OCI-LY7 (cell line): ENCODE results near the gene CTNNBIP1. TPM values are rescaled to one million over a fixed set of nuclear protein-coding genes. Genes with fewer than 3 reads are reported as not detected.
A peak's percentile ranks its signal among the peaks of the same experiment; 100 is the strongest.

Source experiments
- BruUV-seq: library from RNA; stranded (reverse); fragments of 400-500 nt; replicated peaks from 2 replicates; lab custom pipeline; 2021; lab: Mats Ljungman, UMichigan
- CTCF ChIA-PET: fragments of 300-600 bp; sonication (Branson Sonifier 250); formaldehyde crosslinking; loops from one replicate; lab custom pipeline; 2022; ENCODE audit warnings: antibody characterized with exemption; ENCODE audit not compliant: unreplicated experiment; lab: Charles Lee
- POLR2A ChIA-PET: fragments of 300-600 bp; sonication (Branson Sonifier 250); formaldehyde crosslinking; loops from one replicate; lab custom pipeline; 2022; ENCODE audit warnings: antibody characterized with exemption; lab: Charles Lee
- DNase-seq: peaks from one replicate; pipeline ENCODE4 v3.0.0-alpha.2; 2015; ENCODE audit warnings: low spot score
- H2AFZ ChIP-seq: fragments of 200-600 bp; sonication (generic), shearing (Covaris generic); 2 replicates; pipeline ENCODE4 v1.6.1; 2014; ENCODE audit warnings: mild to moderate bottlenecking, antibody characterized with exemption, low read length, moderate library complexity
- H3K27ac ChIP-seq: fragments of 200-600 bp; sonication (generic); 2 replicates; pipeline ENCODE4 v1.5.1; 2014; ENCODE audit warnings: mixed run types, low read depth, mild to moderate bottlenecking, moderate library complexity, low read length, inconsistent platforms; ENCODE audit not compliant: poor library complexity, severe bottlenecking
- H3K36me3 ChIP-seq: fragments of 200-600 bp; sonication (generic); 2 replicates; pipeline ENCODE4 v1.6.1; 2014; ENCODE audit warnings: mild to moderate bottlenecking, antibody characterized with exemption, low read length, moderate library complexity, mixed read lengths; ENCODE audit not compliant: insufficient read depth
- H3K4me1 ChIP-seq: fragments of 200-600 bp; sonication (generic); 2 replicates; pipeline ENCODE4 v1.5.1; 2014; ENCODE audit warnings: mild to moderate bottlenecking, low read length; ENCODE audit not compliant: insufficient read depth, poor library complexity, severe bottlenecking
- H3K4me2 ChIP-seq: fragments of 200-600 bp; sonication (generic); 2 replicates; pipeline ENCODE4 v1.6.1; 2014; ENCODE audit warnings: mild to moderate bottlenecking, low read length
- H3K4me3 ChIP-seq: fragments of 200-600 bp; sonication (generic); 2 replicates; pipeline ENCODE4 v1.5.1; 2014; ENCODE audit warnings: mild to moderate bottlenecking, low read depth, low read length; ENCODE audit not compliant: poor library complexity, severe bottlenecking
- H3K79me2 ChIP-seq: fragments of 200-600 bp; sonication (generic); 2 replicates; pipeline ENCODE4 v1.6.1; 2016; ENCODE audit warnings: low read depth, mild to moderate bottlenecking, low read length, moderate library complexity, mixed read lengths; ENCODE audit not compliant: insufficient read depth
- H3K9me2 ChIP-seq: fragments of 200-600 bp; sonication (generic); 2 replicates; pipeline ENCODE4 v1.6.1; 2016; ENCODE audit warnings: mild to moderate bottlenecking, low read length, mixed read lengths; ENCODE audit not compliant: insufficient read depth
- H3K9me3 ChIP-seq: fragments of 200-600 bp; sonication (generic); 2 replicates; pipeline ENCODE4 v1.6.1; 2014; ENCODE audit warnings: mild to moderate bottlenecking, mixed run types, low read length, mixed read lengths
- H4K20me1 ChIP-seq: fragments of 200-600 bp; sonication (generic); 2 replicates; pipeline ENCODE4 v1.6.1; 2014; ENCODE audit warnings: mild to moderate bottlenecking, antibody characterized with exemption, low read length, moderate library complexity, mixed read lengths; ENCODE audit not compliant: insufficient read depth
- CTCF ChIP-seq: fragments of 200-600 bp; sonication (generic); conservative IDR thresholded peaks from 2 replicates; pipeline ENCODE4 v1.5.1; 2014; ENCODE audit warnings: mild to moderate bottlenecking, antibody characterized with exemption, low read length, moderate library complexity, mixed read lengths
- EZH2phosphoT487 ChIP-seq: fragments of 200-600 bp; sonication (generic); IDR thresholded peaks from 2 replicates; pipeline ENCODE4 v1.6.1; 2018; ENCODE audit warnings: low read depth, borderline replicate concordance, mild to moderate bottlenecking, mixed run types, antibody characterized with exemption, low read length, moderate library complexity, mixed read lengths
- intact Hi-C: fragments of 100-400 bp; cut with micrococcal nuclease; formaldehyde crosslinking; loops from one replicate; pipeline ENCODE4 v1.10.0; 2022; ENCODE audit not compliant: unreplicated experiment
- total RNA-seq, 2 experiments: library from RNA; depleted of rRNA in 1 of 2; stranded (reverse); fragments of >200 nt in 1 of 2; shearing (Covaris generic) in 1 of 2; gene quantifications; 2 replicates each; pipeline ENCODE4 v1.2.3, GENCODE V29; 2014 to 2022

CTNNBIP1 gene
- total RNA-seq, 2 experiments from 2014 or later, result 14.7 to 17.4 TPM

GRCh38 chr1:9861360-9861759, 48.7 kb downstream of the CTNNBIP1 start:
- no TSS peak for BruUV-seq
- Histone ChIP-seq H3K9me3 (no peaks in the 10 kb centered on the region), H3K4me3 (no peak overlapping the region), H3K36me3 (no peaks in the 10 kb centered on the region), H3K4me1 (peaks cover 51% of the 10 kb centered on the region), H4K20me1 (no peaks in the 10 kb centered on the region), H2AFZ (no peak overlapping the region), H3K79me2 (no peaks in the 10 kb centered on the region), H3K4me2 (peak overlapping the region; percentile 20; the same call in 1 of the 2 replicates), H3K9me2 (no peaks in the 10 kb centered on the region), H3K27ac (no peak overlapping the region)
- POLR2A ChIA-PET, result interaction anchor here (0.7 to 7.4 kb wide), 6 partner anchors 11 to 142 kb away, joined by 3 to 141 read pairs (median 5); no protein-coding TSS in a partner anchor
- DNase-seq, result peak; percentile 54
- intact Hi-C loops, result no loop called here
- CTCF ChIA-PET, result interaction anchor here (0.5 to 7.2 kb wide), 3 partner anchors 9 to 75 kb away, joined by 3 to 53 read pairs (median 3); no protein-coding TSS in a partner anchor
- TF ChIP-seq EZH2phosphoT487, result no peak
- peak; percentile 61 for TF ChIP-seq CTCF

- ChIA-PET CTCF (interaction anchor here (0.5 to 7.2 kb wide), 3 partner anchors 10 to 75 kb away, joined by 3 to 53 read pairs (median 3); no protein-coding TSS in a partner anchor), POLR2A (interaction anchor here (0.7 to 7.4 kb wide), 8 partner anchors 11 to 141 kb away, joined by 3 to 141 read pairs (median 4); no protein-coding TSS in a partner anchor)
- H3K79me2 ChIP-seq, result no peaks in the 10 kb centered on the region
- peaks cover 48% of the 10 kb centered on the region for H3K4me1 ChIP-seq
- H3K4me2 ChIP-seq, result 0 out of 2 replicates have a peak overlapping the region, but pooled peaks have one; percentile 13
- no peaks in the 10 kb centered on the region for H3K9me2 ChIP-seq
- no peaks in the 10 kb centered on the region for H3K36me3 ChIP-seq
- H3K4me3 ChIP-seq, result no peak overlapping the region
- DNase-seq, result no peak
- no TSS peak for BruUV-seq
- no peak overlapping the region for H2AFZ ChIP-seq
- intact Hi-C loops, result no loop called here
- no peak for TF ChIP-seq CTCF
- no peak for TF ChIP-seq EZH2phosphoT487
- no peaks in the 10 kb centered on the region for H4K20me1 ChIP-seq
- no peaks in the 10 kb centered on the region for H3K9me3 ChIP-seq
- H3K27ac ChIP-seq, result no peak overlapping the region
Observed at GRCh38 chr1:9860887-9861286, 49.2 kb downstream of the CTNNBIP1 start.

- Histone ChIP-seq H2AFZ (no peak overlapping the region), H3K9me3 (no peaks in the 10 kb centered on the region), H3K4me2 (no peak overlapping the region), H3K79me2 (no peaks in the 10 kb centered on the region), H3K4me1 (peaks cover 37% of the 10 kb centered on the region), H3K9me2 (no peaks in the 10 kb centered on the region), H3K36me3 (peaks cover 5% of the 10 kb centered on the region), H3K27ac (no peak overlapping the region), H3K4me3 (no peak overlapping the region), H4K20me1 (no peaks in the 10 kb centered on the region)
- TF ChIP-seq CTCF (no peak), EZH2phosphoT487 (no peak)
- CTCF ChIA-PET, result interaction anchor here (1.2 kb wide), 1 partner anchor 75 kb away, joined by 3 read pairs; no protein-coding TSS in a partner anchor
- DNase-seq, result no peak
- no TSS peak for BruUV-seq
- POLR2A ChIA-PET, result interaction anchor here (0.9 to 1.6 kb wide), 3 partner anchors 9 to 73 kb away, joined by 3 to 10 read pairs (median 7); no protein-coding TSS in a partner anchor
- intact Hi-C loops, result no loop called here
Observed at GRCh38 chr1:9859281-9860014, 50.6 kb downstream of the CTNNBIP1 start.
